Measurements from ENCODE around the gene FUT2. TPM values are rescaled to one million over a fixed set of nuclear protein-coding genes. Genes with fewer than 3 reads are reported as not detected.

FUT2 gene
- total RNA-seq, 1 donor from 2014 or later, result not detected

DNA sequence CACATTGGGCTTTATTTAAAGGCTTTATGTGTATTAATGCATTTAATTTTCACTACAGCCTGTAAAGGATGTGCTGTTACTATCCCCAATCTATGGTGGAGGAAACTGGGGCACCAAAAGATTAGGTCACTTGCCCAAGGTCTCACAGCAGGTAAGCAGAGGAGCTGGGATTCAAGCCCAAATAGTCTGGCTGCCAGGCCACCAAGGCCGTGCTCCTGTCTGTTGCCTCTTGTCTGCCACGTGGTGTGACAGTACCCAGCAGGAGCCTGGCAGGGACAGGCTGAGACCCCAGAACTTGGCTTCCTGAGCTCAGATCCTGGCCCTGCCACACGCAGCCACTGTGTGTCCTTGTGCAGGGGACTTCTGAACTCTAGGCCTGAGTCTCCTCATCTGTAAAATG lies 27.4 kb upstream of the FUT2 start:
- Histone ChIP-seq H3K27me3 (no peaks in the 10 kb centered on the region), H3K27ac (no peak overlapping the region), H3K4me1 (no peaks in the 10 kb centered on the region), H3K4me3 (no peak overlapping the region), H3K9me3 (no peaks in the 10 kb centered on the region), H3K36me3 (no peaks in the 10 kb centered on the region)
- no peak for TF ChIP-seq CTCF (IDR thresholded peaks at IDR 0.05)
- intact Hi-C loops (cut with DNase I), result no loop called here
- no peak for DNase-seq (ENCODE audit: low spot score in 2 of 2)

- no peak for DNase-seq (ENCODE audit: low spot score in 2 of 2)
These were observed 27.0 kb upstream of the FUT2 start for GRCh38 chr19:48668761-48669160.

GRCh38 chr19:48669903-48670668 lies 25.7 kb upstream of the FUT2 start:
- H3K36me3 ChIP-seq, result no peaks in the 10 kb centered on the region
- no peak overlapping the region for H3K27ac ChIP-seq
- no peak for TF ChIP-seq CTCF (IDR thresholded peaks at IDR 0.05)
- H3K4me1 ChIP-seq, result no peaks in the 10 kb centered on the region
- DNase-seq (ENCODE audit: low spot score in 2 of 2), result no peak
- H3K9me3 ChIP-seq, result no peaks in the 10 kb centered on the region
- no peak overlapping the region for H3K4me3 ChIP-seq
- H3K27me3 ChIP-seq, result no peaks in the 10 kb centered on the region
- intact Hi-C loops (cut with DNase I), result no loop called here

More at GRCh38 chr19:48668761-48669160, 27.0 kb upstream of the FUT2 start:
- Histone ChIP-seq H3K4me1 (no peaks in the 10 kb centered on the region), H3K4me3 (no peak overlapping the region), H3K27ac (no peak overlapping the region), H3K27me3 (no peaks in the 10 kb centered on the region), H3K9me3 (no peaks in the 10 kb centered on the region), H3K36me3 (no peaks in the 10 kb centered on the region)
- intact Hi-C loops (cut with DNase I), result no loop called here
- TF ChIP-seq CTCF (IDR thresholded peaks at IDR 0.05), result no peak

DNA sequence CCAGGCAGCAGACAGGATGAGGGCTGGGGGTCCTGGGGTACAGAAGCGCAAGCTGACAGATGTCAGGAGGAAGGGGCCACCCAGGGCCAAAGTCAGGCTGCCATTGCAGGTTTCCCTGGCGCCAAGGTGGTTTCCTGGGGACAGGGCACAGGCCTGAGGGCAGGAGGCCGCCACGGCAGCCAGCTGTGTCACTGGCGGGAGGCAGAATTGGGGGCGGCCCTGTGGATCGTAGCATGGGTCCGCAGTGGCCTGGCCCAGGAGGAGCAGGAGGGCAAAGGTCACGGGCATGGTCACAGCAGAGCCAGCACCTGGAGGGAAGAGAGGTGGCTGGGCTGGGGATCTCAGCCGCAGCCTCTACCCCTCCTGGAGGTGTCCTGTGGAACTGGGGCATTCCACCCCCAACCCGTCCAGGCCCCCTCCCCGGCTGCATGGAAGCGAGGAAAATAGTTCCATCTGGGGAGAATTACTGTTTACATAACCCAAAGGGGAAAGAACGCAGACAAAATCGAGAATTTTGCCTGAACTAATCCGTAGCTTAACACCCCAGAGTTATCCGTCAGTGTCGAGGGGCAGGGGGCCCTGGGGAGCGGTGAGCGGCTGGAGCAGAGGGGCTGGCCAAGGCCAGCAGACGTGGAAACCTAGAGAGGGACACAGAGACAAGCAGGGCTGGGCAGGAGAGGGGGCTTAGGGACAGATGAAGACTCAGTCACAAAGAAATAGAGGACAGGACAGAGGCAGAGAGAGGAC lies 24.9 kb upstream of the FUT2 start:
- DNase-seq (ENCODE audit: low spot score in 2 of 2), result no peak
- Histone ChIP-seq H3K27ac (no peak overlapping the region), H3K4me3 (no peak overlapping the region), H3K4me1 (peaks cover 0 to 2% of the 10 kb centered on the region in 2 donors), H3K27me3 (no peaks in the 10 kb centered on the region), H3K36me3 (no peaks in the 10 kb centered on the region), H3K9me3 (no peaks in the 10 kb centered on the region)
- TF ChIP-seq CTCF (IDR thresholded peaks at IDR 0.05), result no peak
- intact Hi-C loops (cut with DNase I), result no loop called here

DNA sequence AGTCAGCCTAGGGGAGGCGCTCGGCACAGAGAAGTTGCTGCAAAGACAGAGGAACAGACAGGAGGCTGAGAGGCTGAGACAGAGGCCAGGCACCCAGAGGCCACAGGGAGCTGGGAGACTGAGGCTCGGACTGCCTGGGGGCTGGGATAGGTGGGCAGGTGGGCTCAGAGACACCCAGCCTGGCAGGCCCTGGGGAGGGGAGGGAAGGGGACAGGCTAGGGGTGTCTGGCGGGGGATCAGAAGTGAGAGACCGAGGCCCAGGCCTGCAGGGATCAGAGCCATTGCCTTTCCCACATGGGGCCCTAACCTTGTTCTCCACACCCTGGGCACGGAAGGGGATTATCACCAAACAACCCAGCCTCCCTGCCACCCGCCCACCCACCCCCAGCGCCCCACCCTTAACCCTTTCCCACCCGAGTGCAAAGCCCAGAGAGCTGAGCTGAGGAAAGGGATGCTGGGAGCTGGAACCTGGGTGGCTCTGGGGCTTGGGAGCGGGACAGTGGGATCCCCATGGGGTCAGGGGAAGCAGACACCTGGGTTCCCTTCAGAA lies 24.2 kb upstream of the FUT2 start:
- intact Hi-C loops (cut with DNase I), result no loop called here

More for the DNA sequence above, 24.2 kb upstream of the FUT2 start:
- Histone ChIP-seq H3K27me3 (no peaks in the 10 kb centered on the region), H3K9me3 (no peaks in the 10 kb centered on the region), H3K36me3 (no peaks in the 10 kb centered on the region), H3K4me3 (no peak overlapping the region), H3K4me1 (peaks cover 0 to 2% of the 10 kb centered on the region in 2 donors), H3K27ac (no peak overlapping the region)
- no peak for TF ChIP-seq CTCF (IDR thresholded peaks at IDR 0.05)
- no peak for DNase-seq (ENCODE audit: low spot score in 2 of 2)
